Ammon's horn (tissue), 1 donor: ENCODE data around the gene VANGL2.
A peak's percentile ranks its signal among the peaks of the same experiment; 100 is the strongest.

ENCODE experiments used
- DNase-seq: peaks from one replicate; pipeline ENCODE4 v3.0.0-alpha.2; 2016; ENCODE audit warnings: low spot score

Gene VANGL2

DNA sequence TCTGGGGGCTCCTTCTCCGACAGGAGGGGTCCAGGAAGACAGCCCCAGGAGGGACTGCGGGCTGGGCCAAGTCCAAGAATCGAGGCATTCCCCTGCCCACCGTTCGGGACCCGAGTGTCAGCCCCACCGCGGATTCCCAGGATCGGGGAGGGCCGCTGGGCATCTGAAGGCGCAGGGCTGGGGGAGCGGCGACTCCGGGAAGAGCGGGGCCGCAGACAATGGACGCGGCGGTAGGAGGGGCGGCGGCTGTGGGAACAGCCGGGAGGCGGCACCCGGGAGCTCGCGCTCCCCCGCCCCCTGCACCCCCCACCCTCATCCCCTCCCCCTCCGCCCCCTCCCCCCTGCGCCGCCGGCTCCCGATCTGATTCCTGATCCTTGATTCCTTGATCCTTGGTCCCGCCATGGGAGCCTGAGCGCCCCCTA lies at the start of gene VANGL2:
Gene VANGL2 (plus strand): TSS at position 342 of the 423 bp plus-strand sequence. CDS start 15,274 bp downstream, outside the sequence.
- DNase-seq = peak; percentile 90

- DNase-seq = no peak
Observed at GRCh38 chr1:160351629-160352028, 48.7 kb upstream of the VANGL2 start.

GRCh38 chr1:160352555-160352954 lies 47.8 kb upstream of the VANGL2 start:
- DNase-seq = no peak

DNA sequence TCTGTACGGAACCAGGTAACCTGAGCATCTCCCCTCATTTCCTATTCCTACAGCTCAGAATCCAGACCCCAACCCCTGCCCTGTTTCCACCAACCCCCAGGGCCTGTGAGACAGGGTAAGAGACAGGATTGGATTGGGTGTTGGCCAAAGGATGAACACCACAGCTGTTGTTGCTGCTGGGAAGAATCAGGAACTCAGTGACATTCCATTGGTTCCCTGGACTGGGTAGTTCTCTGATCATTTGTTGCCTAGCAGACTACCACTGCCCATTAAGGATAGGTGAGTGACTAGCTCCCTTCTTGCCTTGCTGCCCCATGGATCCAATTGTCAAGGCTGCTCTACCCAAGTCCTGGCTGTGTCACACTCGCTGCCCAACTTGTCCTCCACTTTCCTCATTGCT lies 47.1 kb upstream of the VANGL2 start:
- DNase-seq = no peak

- peak; percentile 44 for DNase-seq
Observed at GRCh38 chr1:160354388-160354985, 45.9 kb upstream of the VANGL2 start.

DNA sequence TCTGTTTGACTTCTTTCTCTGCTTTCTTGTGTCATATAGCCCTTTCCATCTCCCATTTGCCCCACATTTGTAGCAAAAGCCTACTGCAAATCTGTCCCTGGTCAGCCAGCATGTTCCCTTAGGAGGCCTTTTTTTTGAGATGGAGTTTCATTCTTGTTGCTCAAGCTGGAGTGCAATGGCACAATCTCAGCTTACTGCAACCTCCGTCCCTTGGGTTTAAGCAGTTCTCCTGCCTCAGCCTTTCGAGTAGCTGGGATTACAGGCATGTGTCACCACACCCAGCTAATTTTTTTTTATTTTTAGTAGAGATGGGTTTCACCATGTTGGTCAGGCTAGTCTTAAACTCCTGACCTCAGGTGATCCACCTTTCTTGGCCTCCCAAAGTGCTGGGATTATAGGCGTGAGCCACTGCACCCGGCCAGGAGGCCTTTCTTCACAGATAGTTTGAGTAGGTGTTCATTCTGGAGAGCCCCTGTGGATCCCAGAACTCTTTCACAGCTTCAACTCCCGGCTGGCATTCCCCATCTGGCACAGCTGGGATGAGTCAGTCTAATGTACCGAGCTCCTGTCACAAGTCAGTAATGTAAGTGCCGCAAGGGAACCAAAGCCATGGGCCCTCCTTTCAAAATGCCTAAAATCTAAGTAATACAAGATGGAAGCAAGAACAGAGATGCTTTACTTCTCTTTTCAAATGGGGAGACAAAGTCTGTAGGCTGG lies 42.9 kb upstream of the VANGL2 start:
- DNase-seq = no peak

- DNase-seq = no peak
Observed at GRCh38 chr1:160358073-160358472, 42.3 kb upstream of the VANGL2 start.

DNA sequence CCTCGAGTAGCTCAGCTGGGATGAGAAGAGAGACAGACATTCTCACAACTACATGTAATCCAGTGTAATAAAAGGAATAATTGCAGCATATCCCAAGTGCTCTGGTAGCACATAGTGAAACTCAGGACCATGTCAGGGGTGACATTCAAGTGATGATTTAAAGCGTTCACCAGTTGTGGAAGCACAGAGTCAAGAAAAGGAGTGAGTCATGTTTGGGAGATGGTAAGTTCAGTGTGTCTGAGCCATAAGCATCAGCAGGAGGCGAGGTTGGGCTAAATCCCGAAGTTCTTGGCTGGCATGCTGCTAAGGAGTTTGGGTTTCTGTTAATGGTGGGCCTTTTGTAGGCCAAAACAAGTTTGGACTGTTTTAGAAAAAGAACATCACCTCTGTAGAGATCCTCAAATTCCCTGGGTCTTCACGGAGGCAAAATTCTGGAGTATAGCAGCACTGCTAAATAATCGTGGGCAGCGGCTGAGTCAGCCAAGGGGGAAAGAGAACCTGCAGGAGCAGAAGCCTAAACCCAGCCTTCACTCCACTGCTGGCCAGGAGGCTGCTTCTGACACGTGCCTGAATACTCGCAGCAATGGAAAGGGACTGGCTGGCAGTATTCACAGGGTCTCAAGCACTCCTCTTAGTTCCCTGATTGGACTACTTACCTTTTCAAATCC lies 40.7 kb upstream of the VANGL2 start:
- no peak for DNase-seq

DNA sequence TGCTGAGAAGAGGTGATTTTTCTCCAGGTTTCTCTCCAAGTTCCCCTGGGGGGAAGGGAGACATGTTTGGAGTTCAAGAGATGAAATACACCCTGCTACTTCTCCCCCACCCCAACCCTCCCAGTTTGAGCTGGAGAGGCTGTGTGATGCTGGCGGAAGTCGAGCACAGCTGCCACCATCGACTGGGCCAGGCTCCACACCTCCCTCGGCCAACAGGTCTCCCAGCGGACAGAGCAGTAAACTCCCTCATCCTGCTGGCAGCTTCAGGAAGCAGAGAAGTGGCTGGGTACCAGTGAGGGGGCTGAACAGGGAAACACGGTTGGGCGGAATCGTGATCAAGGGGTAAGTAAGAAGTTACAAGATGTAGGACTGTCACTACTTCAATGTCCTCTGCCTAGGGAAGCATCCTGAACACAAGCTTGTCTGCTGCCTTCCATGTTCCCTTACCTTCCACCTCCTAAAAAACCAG lies 40.1 kb upstream of the VANGL2 start:
- DNase-seq = no peak

DNA sequence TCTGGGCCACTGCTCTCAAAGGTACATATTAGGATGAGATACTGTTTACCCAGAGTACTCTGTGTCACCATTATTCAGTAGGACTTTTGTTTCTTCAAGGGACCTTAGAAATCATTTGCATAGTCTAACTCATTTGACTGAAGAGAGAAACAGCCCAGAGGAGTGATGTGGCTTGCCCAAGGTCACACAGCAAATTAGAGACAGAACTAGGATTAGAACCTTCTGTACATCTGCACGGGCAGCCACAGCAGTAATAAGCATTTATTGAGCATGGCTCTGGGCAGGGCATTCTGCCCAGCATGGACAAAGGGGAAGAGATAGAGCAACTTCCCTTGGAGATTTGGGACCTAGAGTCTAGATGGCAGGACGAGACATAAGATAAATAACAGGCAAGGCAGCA lies 39.2 kb upstream of the VANGL2 start:
- DNase-seq = no peak

DNA sequence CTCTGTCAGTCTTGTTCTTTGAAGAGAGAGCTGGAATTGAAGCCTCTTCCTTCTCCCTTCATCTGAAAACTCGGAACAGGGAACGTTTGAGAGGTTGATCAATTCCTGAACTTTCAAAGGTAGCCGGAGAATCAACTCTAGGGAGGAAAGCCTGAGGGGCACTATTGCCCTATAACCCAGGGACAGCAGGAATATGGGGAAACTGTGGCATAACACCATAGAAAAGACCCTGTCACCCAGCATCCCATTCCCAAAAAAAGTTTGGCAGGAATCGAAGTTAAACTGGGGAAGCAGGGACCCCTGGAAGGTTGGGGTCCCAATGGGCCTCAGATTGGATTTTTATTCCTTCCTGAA lies 38.6 kb upstream of the VANGL2 start:
- no peak for DNase-seq

DNA sequence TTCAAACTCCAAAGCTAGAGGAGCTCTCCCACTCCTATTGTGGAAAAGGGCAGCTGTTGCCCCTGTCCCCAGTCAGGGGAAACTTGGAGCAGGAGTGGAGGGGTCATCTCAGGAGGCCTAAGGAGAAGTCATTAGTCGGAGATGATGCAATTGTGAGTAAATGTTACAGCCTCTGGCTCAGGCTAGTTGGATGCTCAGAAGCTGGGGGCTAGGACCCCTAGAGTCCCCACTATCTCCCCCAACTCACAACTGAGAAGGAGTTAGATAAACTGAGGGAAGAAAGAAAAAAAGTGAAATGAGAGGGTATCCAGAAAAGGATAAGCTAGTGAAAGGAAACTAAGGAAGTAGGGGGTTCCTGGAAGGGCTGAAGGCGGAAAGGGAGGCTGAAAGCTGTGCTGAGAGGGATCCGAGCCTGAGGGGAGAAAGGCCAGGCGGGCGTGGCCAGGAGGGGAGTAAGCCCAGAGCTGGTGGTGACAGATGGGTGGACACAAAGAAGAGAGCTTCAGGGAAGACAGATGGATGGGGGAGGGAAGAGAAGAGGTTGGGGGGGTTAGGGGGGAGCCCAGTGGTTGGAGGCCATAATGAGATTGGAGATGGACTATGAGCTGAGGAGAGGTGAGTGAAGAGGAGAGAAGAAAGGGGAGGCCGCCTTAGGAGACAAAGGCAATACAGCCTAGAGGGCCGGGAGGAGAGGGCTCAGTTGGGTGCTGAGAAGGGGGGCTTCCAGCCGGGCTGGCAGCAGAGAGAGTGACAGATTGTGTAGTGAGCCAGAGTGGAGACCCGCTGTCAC lies 38.0 kb upstream of the VANGL2 start:
- no peak for DNase-seq

DNA sequence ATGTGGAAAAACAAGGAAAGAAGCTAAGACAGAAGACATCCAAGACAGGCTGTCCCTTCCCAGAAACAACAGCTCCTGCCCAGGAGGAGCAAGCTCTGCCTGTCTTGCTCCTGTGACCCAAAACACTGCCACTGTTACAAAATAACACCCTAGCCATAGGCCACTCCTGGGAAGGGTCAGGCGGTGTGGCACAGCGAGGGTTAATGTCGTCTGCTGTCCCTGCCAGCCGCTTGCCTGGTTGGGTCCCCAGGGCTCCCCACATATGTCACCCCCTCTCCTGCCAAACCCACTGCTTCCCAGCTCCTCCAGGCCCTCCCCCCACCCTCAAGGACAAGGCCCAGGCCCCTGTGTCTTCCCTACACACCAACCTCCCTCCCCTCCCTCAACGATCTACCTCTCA lies 37.4 kb upstream of the VANGL2 start:
- no peak for DNase-seq

GRCh38 chr1:160363951-160364735 lies 36.2 kb upstream of the VANGL2 start:
- DNase-seq = no peak

- DNase-seq = no peak
Observed at GRCh38 chr1:160365325-160365724, 35.0 kb upstream of the VANGL2 start.

- no peak for DNase-seq
Observed at GRCh38 chr1:160366731-160367515, 33.4 kb upstream of the VANGL2 start, which contains the start of gene NHLH1. TSS of gene NHLH1 (plus strand) at chr1:160367071. CDS start at chr1:160370732, 3,661 bp downstream.

DNA sequence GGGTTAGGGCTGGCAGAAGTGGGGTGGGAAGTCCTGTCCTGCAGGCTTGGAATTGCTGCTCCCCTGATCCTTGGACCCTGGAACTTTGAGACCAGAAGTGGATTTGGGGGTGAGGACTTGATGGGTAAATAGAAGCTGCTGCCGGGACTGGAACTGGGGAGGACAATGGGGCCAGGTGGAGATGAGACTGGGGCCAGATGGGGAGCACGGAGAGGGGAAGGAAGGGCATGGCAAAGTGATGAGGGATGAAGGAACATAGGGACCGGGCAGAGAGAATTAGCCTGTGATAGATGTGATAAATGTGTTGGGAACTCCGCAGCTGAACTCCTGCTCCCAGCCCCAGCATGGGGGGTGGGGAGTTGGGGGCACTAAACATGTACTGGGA lies 32.9 kb upstream of the VANGL2 start:
- no peak for DNase-seq

DNA sequence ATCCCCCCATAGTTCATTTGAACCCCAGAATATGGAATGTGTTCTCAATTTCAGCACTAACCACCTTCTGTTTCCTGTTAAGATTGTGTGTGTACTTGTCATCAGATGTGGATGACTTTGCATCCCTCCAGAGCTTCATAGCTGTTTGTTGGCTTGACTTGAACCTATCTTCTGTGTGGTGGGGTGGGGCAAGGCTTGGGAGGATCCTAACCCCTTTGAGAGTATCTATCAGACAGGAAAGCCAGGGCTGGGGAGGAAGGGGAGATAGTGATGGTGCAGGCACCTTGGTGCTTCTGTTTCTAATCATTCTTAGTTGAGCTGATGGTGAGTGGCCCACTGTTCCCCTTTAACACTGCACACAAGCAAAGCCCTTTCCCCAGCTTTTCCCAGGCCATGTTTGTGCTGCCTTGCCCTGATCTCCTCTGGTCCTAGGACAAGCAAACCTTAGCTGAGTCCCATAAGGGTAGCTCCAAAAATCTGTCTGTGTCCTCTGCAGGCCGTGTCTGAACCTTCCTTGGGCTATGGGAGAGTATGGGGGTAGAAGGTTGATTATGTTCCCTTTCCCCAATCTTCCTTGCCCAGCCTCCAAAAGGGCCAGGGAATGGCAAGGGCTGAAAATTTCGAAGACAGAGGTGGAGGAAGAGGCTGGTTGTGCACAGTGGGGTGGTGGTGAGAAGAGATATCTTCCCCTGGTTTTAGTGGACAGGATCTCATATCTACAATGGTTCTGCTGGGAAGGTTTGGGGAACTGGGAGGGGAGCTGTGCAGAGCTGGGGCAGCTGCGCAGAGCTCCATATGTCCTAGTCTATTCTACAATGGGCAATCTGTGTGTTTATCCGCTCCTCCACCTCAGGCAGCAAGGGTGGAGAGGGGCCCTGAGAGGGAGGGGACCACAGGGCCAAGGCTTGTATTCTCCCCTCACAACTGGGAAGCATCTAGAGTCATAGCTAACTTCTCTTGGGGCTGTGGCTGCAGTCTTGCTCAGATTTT lies 32.1 kb upstream of the VANGL2 start:
- no peak for DNase-seq

GRCh38 chr1:160369087-160369486 lies 31.3 kb upstream of the VANGL2 start:
- no peak for DNase-seq
